Fibroblast of lung (primary cell): ENCODE measurements around the gene PLA2G2A. TPM values are rescaled to one million over a fixed set of nuclear protein-coding genes. Genes with fewer than 3 reads are reported as not detected.
"Not testable (repeated sequence)": the region's sequence is repeated elsewhere in the genome, so short reads cannot be mapped to it uniquely, and the experiment has no call there.

Experiments used
- DNase-seq, 2 donors: peaks; one replicate each; pipeline versions ENCODE4 v3.0.0 to v3.0.0-alpha.2; 2010; ENCODE audit warnings: low read depth in 2 of 2
- H2AFZ ChIP-seq: 2 replicates; pipeline ENCODE4 v1.5.1; 2012; ENCODE audit warnings: low read length, control low read depth, inconsistent platforms
- H3K27ac ChIP-seq: 2 replicates; pipeline ENCODE4 v1.5.1; 2011; ENCODE audit warnings: low read length, control low read depth; ENCODE audit not compliant: insufficient read depth
- H3K27me3 ChIP-seq: 2 replicates; pipeline ENCODE4 v1.5.1; 2011; ENCODE audit warnings: mild to moderate bottlenecking, low read length; ENCODE audit not compliant: control insufficient read depth, insufficient read depth
- H3K36me3 ChIP-seq: 2 replicates; pipeline ENCODE4 v1.5.1; 2011; ENCODE audit warnings: low read length; ENCODE audit not compliant: control insufficient read depth, insufficient read depth
- H3K4me1 ChIP-seq: 2 replicates; pipeline ENCODE4 v1.5.1; 2011; ENCODE audit warnings: low read length; ENCODE audit not compliant: control insufficient read depth, insufficient read depth; ENCODE audit errors: extremely low read depth
- H3K4me2 ChIP-seq: 2 replicates; pipeline ENCODE4 v1.5.1; 2011; ENCODE audit warnings: low read length, control low read depth; ENCODE audit not compliant: insufficient read depth; ENCODE audit errors: extremely low read depth
- H3K4me3 ChIP-seq, 4 experiments: fragments of 200-600 bp in 1 of 4; sonication (generic) in 1 of 4; replicated peaks in 1 of 4; 2 replicates each; pipeline ENCODE4 v1.5.1; 2011 to 2016; ENCODE audit warnings: low read length in 4 of 4, low read depth in 3 of 4, mild to moderate bottlenecking in 3 of 4, control low read depth in 2 of 4, inconsistent platforms in 1 of 4, mixed read lengths in 1 of 4; ENCODE audit not compliant: insufficient read depth in 1 of 4; ENCODE audit errors: control extremely low read depth in 1 of 4
- H3K79me2 ChIP-seq: 2 replicates; pipeline ENCODE4 v1.5.1; 2012; ENCODE audit warnings: mild to moderate bottlenecking, low read length, inconsistent platforms; ENCODE audit not compliant: control insufficient read depth, insufficient read depth
- H3K9ac ChIP-seq: 2 replicates; pipeline ENCODE4 v1.5.1; 2011; ENCODE audit warnings: mild to moderate bottlenecking, low read length, control low read depth; ENCODE audit not compliant: insufficient read depth
- H3K9me3 ChIP-seq: 2 replicates; pipeline ENCODE4 v1.5.1; 2012; ENCODE audit warnings: low read depth, low read length; ENCODE audit not compliant: control insufficient read depth, insufficient read depth
- H4K20me1 ChIP-seq: 2 replicates; pipeline ENCODE4 v1.5.1; 2011; ENCODE audit warnings: low read length; ENCODE audit not compliant: control insufficient read depth, insufficient read depth; ENCODE audit errors: extremely low read depth
- EZH2 ChIP-seq: IDR thresholded peaks from 2 replicates; pipeline ENCODE4 v1.5.1; 2012; ENCODE audit warnings: low read length, control low read depth, mild to moderate bottlenecking; ENCODE audit errors: missing control alignments
- polyA plus RNA-seq, 2 donors: library from polyadenylated mRNA; depleted of rRNA in 1 of 2; stranded (reverse) in 1 of 2; unstranded in 1 of 2; fragments of >200 nt; gene quantifications; 2 replicates each; pipeline ENCODE4 v1.2.1, GENCODE V29; 2011 to 2012; ENCODE audit warnings: missing spikeins in 1 of 2
- total RNA-seq: library from RNA; depleted of rRNA; stranded (reverse); fragments of >200 nt; gene quantifications from 2 replicates; pipeline ENCODE4 v1.2.1, GENCODE V29; 2014
- TF ChIP-seq, protein P1 (sequence below), 2 donors: IDR thresholded peaks in 1 of 2; conservative IDR thresholded peaks in 1 of 2; 1 replicate in 1 of 2; 2 replicates in 1 of 2; pipeline ENCODE4 v1.5.1; 2011 to 2012; ENCODE audit warnings: low read length in 2 of 2, control low read depth in 1 of 2, inconsistent platforms in 1 of 2, low read depth in 1 of 2, mild to moderate bottlenecking in 1 of 2

PLA2G2A gene
- total and polyA plus RNA-seq, 2 donors (not counting 1 experiment from before 2014, with no cell fraction given): not detected

DNA sequence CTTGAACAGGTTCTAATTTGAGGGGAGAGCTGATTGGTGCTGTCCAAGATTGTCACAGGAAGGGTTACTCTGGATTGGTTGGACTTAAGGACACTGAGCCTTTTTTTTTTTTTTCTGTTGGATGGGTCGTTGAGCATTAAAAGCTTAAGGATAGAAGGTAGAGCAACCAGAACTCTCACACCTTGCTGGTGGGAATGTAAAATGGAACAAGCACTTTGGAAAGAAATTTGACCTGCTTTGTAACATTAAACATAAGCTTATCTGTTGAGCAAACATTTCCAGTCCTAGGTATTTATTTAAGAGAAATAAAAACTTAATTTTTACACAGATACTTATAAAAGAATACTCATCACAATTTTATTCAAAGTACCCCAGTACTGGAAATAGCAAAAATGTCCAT, 29.8 kb upstream of the PLA2G2A start:
- no peak for TF ChIP-seq EZH2
- TF ChIP-seq, protein P1, sequence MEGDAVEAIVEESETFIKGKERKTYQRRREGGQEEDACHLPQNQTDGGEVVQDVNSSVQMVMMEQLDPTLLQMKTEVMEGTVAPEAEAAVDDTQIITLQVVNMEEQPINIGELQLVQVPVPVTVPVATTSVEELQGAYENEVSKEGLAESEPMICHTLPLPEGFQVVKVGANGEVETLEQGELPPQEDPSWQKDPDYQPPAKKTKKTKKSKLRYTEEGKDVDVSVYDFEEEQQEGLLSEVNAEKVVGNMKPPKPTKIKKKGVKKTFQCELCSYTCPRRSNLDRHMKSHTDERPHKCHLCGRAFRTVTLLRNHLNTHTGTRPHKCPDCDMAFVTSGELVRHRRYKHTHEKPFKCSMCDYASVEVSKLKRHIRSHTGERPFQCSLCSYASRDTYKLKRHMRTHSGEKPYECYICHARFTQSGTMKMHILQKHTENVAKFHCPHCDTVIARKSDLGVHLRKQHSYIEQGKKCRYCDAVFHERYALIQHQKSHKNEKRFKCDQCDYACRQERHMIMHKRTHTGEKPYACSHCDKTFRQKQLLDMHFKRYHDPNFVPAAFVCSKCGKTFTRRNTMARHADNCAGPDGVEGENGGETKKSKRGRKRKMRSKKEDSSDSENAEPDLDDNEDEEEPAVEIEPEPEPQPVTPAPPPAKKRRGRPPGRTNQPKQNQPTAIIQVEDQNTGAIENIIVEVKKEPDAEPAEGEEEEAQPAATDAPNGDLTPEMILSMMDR (conservative IDR thresholded peaks at IDR 0.05 in 1 of 2, IDR thresholded peaks at IDR 0.05 in 1 of 2; ENCODE audit: low read depth in 1 of 2, low read length in 2 of 2): no peak
- Histone ChIP-seq H3K36me3 (no peaks in the 10 kb centered on the region), H2AFZ (no peak overlapping the region), H3K79me2 (no peaks in the 10 kb centered on the region), H3K4me1 (no peaks in the 10 kb centered on the region), H3K4me3 (no peak overlapping the region), H3K4me2 (no peak overlapping the region), H3K9me3 (no peaks in the 10 kb centered on the region), H3K27me3 (no peaks in the 10 kb centered on the region), H4K20me1 (no peaks in the 10 kb centered on the region), H3K9ac (no peak overlapping the region), H3K27ac (no peak overlapping the region)
- no peak for DNase-seq

DNA sequence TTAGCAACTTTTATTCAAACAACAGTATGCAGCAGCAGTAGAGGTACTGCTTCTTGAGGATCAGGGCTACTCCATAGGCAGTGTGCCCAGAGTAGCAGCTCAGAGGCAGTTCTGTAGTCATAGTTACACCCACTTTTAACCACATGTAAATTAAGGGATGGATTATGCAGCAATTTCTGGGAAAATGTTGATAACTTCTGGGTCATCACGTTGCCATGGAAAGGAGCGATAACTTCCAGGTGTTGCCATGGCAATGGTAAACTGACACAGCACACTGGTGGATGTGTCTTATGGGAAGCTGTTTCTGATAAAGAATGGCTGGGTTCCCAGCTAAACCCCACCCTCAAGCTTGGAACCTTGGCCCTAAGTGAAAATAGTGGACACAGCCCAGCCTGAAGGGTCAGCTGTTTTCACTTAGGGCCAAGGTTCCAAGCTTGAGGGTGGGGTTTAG, 29.0 kb upstream of the PLA2G2A start:
- H3K36me3 ChIP-seq: no peaks in the 10 kb centered on the region
- H3K27ac ChIP-seq: no peak overlapping the region
- no peak overlapping the region for H3K4me3 ChIP-seq
- no peak overlapping the region for H3K9ac ChIP-seq
- H2AFZ ChIP-seq: no peak overlapping the region
- no peaks in the 10 kb centered on the region for H3K9me3 ChIP-seq
- no peaks in the 10 kb centered on the region for H4K20me1 ChIP-seq
- DNase-seq: peak; percentile 2 to 69
- H3K27me3 ChIP-seq: no peaks in the 10 kb centered on the region
- no peak overlapping the region for H3K4me2 ChIP-seq
- no peaks in the 10 kb centered on the region for H3K4me1 ChIP-seq
- H3K79me2 ChIP-seq: no peaks in the 10 kb centered on the region
- TF ChIP-seq, protein P1 (conservative IDR thresholded peaks at IDR 0.05 in 1 of 2, IDR thresholded peaks at IDR 0.05 in 1 of 2; ENCODE audit: low read depth in 1 of 2, low read length in 2 of 2): no peak
- no peak for TF ChIP-seq EZH2

DNA sequence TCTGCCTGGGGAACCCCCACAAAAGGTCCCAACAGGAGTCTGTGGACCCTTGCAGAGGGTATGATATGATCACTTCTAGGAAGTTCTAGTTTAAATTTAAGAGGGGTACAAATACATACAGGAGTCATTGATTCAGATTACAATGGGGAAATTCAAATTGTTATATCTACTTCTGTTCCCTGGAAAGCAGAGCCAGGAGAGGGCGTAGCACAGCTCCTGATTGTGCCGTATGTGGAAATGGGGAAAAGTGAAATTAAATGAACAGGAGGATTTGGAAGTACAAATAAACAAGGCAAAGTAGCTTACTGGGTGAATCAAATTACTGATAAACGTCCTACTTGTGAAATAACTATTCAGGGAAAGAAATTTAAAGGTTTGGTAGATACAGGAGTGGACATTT, 19.4 kb upstream of the PLA2G2A start:
- H3K79me2 ChIP-seq, H2AFZ ChIP-seq, H3K4me3 ChIP-seq, H4K20me1 ChIP-seq, H3K36me3 ChIP-seq, H3K4me2 ChIP-seq, H3K9ac ChIP-seq, H3K4me1 ChIP-seq, H3K27ac ChIP-seq, H3K9me3 ChIP-seq, H3K27me3 ChIP-seq: not testable (repeated sequence)
- peak in 1 of 2 donors; percentile 14 for DNase-seq
- TF ChIP-seq, protein P1 (conservative IDR thresholded peaks at IDR 0.05 in 1 of 2, IDR thresholded peaks at IDR 0.05 in 1 of 2; ENCODE audit: low read depth in 1 of 2, low read length in 2 of 2): peak; percentile 25 to 26
